Activated CD4-positive, CD25-positive, alpha-beta regulatory T cell treated with anti-CD3 and anti-CD28 coated beads, Interleukin-2, amount 50 U/mL, for 72 hours (primary cell): ENCODE data around the gene HASPIN.
"Not testable (repeated sequence)": the region's sequence is repeated elsewhere in the genome, so short reads cannot be mapped to it uniquely, and the experiment has no call there.

ENCODE experiments used
- DNase-seq: peaks from one replicate; pipeline ENCODE4 v3.0.0; 2021

Gene HASPIN

DNA sequence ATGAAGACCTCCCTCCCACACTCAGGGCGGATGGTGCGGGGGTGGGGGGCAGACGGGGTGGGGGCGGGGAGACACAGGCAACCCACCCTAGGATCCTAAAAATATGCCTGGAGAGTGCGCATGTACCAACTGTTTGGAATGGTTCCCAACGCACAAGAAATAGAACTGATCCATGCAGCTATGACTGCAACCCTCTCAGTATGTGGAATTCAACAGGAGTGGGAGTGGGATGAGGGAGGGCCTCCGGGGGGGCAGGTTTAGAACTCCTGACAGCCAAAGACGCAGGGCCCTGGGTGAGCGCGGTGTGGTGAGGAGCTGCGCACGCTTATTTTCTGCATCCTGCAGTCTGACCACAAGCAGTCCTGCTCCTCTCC is 26.6 kb upstream of the HASPIN start:
- DNase-seq, result no peak

- DNase-seq, result no peak
These were observed 25.6 kb upstream of the HASPIN start for GRCh38 chr17:3698139-3698538.

DNA sequence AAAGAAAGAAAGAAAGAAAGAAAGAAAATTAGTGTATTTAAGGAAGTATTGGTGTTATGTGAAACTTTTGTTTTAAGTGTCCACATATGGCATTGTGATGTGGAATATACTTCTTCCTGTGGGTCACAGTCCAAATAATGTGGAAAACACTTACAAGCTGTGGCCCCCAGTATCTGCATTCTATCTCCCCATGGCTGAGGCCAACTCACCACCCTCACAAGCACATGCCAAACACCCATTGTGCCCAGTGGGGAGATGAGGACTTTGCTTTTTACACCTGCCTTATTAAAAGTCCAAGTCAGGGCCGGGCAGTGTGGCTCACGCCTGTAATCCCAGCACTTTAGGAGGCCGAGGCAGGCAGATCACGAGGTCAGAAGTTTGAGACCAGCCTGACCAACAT is 23.8 kb upstream of the HASPIN start:
- DNase-seq, result no peak

GRCh38 chr17:3702041-3702539 is 21.6 kb upstream of the HASPIN start:
- DNase-seq, result not testable (repeated sequence)

GRCh38 chr17:3704931-3705717 is 18.6 kb upstream of the HASPIN start:
- no peak for DNase-seq

GRCh38 chr17:3705718-3705984 is 18.1 kb upstream of the HASPIN start:
- DNase-seq, result not testable (repeated sequence)

- no peak for DNase-seq
These were observed 15.3 kb upstream of the HASPIN start for GRCh38 chr17:3708366-3708765.

- peak; percentile 50 for DNase-seq
These were observed 12.7 kb upstream of the HASPIN start for GRCh38 chr17:3710951-3711383.

GRCh38 chr17:3712811-3713463 is 10.8 kb upstream of the HASPIN start:
- no peak for DNase-seq

GRCh38 chr17:3715296-3715695 is 8.4 kb upstream of the HASPIN start:
- no peak for DNase-seq

DNA sequence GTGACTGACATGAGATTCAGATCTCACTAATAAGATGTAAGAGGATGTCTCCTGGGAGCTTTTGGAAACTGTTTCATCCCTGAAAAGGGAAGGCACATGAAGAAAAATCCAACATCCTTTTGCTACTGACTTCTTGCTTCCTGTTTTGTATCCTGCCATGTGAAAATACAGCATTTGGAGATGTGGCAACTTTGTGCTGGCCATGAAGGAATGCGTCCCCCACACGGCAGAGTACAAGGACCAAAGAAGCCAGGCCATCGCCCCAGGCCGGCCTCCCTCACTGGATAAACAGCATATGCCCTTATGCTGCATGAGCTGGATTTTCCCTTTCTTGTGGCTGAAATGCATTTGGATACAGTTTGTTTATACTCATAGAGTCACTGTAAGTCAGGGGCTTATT is 5.5 kb upstream of the HASPIN start:
- DNase-seq, result no peak

GRCh38 chr17:3719265-3719664 is 4.4 kb upstream of the HASPIN start:
- no peak for DNase-seq

- no peak for DNase-seq
These were observed 987 bp upstream of the HASPIN start for GRCh38 chr17:3722716-3723115.

DNA sequence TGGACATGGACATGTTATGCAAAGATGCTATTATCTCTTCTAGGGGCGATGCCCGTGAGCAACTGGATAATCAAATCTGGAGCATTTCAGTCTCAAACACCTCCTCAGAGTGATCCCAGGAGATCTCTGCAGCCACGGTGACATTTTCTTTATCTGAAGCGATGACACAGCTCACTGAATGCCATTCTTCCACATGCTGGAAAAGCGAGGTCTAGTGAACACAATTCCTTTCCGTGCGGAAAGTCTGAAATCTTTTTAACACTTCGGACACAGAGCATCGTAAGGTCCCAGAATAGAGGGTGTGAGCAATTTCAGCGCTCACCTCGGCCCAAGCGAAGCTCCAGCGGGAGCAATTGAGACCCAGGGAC is 531 bp upstream of the HASPIN start:
- DNase-seq, result no peak

DNA sequence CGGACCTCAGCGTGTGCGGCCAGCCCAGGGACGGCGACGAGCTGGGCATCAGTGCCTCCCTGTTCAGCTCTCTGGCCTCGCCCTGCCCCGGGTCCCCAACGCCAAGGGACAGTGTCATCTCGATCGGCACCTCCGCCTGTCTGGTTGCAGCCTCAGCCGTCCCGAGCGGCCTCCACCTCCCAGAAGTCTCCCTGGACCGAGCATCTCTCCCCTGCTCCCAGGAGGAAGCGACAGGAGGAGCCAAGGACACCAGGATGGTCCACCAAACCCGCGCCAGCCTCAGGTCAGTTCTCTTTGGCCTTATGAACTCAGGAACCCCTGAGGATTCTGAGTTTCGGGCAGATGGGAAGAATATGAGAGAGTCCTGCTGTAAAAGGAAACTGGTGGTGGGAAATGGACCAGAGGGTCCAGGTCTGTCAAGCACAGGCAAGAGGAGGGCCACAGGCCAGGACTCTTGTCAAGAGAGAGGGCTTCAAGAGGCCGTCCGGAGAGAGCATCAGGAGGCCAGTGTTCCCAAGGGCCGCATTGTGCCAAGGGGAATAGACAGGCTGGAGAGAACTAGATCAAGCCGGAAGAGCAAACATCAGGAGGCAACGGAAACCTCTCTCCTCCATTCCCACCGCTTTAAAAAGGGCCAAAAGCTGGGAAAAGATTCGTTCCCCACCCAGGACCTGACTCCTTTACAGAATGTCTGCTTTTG is 825 bp downstream of the HASPIN start:
- DNase-seq, result no peak

- no peak for DNase-seq
These were observed 3.3 kb downstream of the HASPIN start for GRCh38 chr17:3727041-3727440.

DNA sequence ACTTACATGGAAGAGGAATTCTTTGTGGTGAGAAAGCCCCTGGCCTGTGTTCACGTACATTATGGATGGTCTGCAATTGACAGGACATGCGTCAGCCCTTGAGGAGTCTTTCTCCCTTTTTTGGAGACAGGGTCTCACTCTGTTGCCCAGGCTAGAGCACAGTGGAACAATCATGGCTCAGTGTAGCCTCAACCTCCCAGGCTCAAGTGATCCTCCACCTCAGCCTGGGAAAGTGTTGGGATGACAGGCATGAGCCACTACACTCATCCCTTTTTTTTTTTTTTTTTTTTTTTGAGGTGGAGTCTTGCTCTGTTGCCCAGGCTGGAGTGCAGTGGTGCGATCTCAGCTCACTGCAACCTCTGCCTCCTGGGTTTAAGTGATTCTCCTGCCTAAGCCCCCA is 4.4 kb downstream of the HASPIN start:
- not testable (repeated sequence) for DNase-seq

- no peak for DNase-seq
These were observed 6.2 kb downstream of the HASPIN start for GRCh38 chr17:3729881-3730280.

DNA sequence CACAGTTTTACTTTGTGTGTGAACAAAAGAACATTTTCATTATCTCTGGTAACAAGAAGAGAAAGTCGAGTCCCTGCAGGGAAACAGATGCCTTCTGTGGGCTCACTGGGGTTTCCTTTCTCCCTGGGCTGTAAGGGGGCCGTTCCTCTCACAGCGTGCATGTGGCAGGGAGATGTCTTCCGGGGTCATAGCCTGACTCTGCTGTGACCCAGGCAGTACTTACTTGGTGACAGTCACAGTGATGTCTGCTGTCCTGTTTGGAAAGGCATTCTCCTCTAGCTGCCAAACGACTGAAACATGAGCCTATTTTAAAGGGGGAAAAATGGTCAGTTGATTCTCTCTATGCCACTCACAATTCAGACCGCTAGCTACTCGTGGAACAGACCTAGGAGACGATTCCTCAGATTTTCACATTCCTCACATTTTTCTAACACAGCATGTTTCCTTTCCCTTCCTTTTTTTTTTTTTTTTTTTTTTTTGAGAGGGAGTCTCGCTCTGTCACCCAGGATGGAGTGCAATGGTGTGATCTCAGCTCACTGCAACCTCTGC is 7.3 kb downstream of the HASPIN start:
- DNase-seq, result no peak

GRCh38 chr17:3732210-3732621 is 8.5 kb downstream of the HASPIN start:
- no peak for DNase-seq

DNA sequence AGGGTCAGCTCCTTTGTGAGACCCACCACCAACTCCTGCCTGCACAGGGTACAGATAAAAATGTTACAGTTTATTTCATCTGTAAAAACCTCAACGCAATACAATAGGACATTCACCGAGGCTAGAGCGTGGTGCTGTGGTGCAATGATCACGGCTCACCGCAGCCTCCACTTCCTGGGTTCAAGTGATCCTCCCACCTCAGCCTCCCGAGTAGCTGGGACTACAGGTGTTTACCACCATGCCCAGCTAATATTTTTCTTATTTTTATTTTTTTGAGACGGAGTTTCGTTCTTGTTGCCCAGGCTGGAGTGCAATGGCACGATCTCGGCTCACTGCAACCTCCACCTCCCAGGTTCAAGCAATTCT is 11.2 kb downstream of the HASPIN start:
- DNase-seq, result not testable (repeated sequence)

DNA sequence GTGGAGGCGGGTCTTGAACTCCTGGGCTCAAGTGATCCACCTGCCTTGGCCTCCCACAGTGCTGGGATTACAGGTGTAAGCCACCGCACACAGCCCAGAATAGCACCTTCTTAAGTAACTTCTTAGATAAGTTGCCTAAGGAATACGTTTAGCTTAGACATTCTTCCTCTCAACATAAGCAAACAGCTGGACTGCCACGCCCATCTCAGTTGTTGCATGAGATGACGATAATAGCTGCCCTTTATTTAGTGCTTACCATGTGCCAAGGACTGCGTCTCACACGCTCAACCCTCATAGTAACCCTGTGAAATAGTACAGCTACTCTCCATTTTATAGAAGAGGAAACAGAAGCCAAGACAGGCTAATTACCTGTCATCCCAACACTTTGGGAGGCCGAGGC is 11.8 kb downstream of the HASPIN start:
- DNase-seq, result no peak

- DNase-seq, result peak; percentile 57
These were observed 15.0 kb downstream of the HASPIN start for GRCh38 chr17:3738562-3739295.
